OCI-LY1 (cell line): ENCODE measurements around the gene FBXW4.
"Not testable (repeated sequence)": the region's sequence is repeated elsewhere in the genome, so short reads cannot be mapped to it uniquely, and the experiment has no call there.

Experiments
- H2AFZ ChIP-seq: fragments of 200-600 bp; sonication (generic), shearing (Covaris generic); 2 replicates; pipeline ENCODE4 v1.6.0; 2014; ENCODE audit warnings: antibody characterized with exemption, mild to moderate bottlenecking, low read length
- H3F3A ChIP-seq: fragments of 200-600 bp; sonication (generic), shearing (Covaris generic); 2 replicates; pipeline ENCODE4 v1.6.0; 2014; ENCODE audit warnings: mild to moderate bottlenecking, antibody characterized with exemption, low read length, moderate library complexity; ENCODE audit not compliant: insufficient read depth
- H3K27ac ChIP-seq: fragments of 200-600 bp; sonication (generic); 2 replicates; pipeline ENCODE4 v1.5.1; 2014; ENCODE audit warnings: low read length, mixed run types, mild to moderate bottlenecking, low read depth; ENCODE audit not compliant: poor library complexity, severe bottlenecking
- H3K27me3 ChIP-seq: fragments of 200-600 bp; sonication (generic); 2 replicates; pipeline ENCODE4 v1.6.0; 2014; ENCODE audit warnings: antibody characterized with exemption, mild to moderate bottlenecking, low read length, moderate library complexity; ENCODE audit not compliant: insufficient read depth
- H3K36me3 ChIP-seq: fragments of 200-600 bp; sonication (generic); 2 replicates; pipeline ENCODE4 v1.6.1; 2014; ENCODE audit warnings: mild to moderate bottlenecking, antibody characterized with exemption, low read length, moderate library complexity, mixed read lengths; ENCODE audit not compliant: insufficient read depth
- H3K4me1 ChIP-seq: fragments of 200-600 bp; sonication (generic); 2 replicates; pipeline ENCODE4 v1.5.1; 2014; ENCODE audit warnings: mild to moderate bottlenecking, low read length, moderate library complexity; ENCODE audit not compliant: insufficient read depth, severe bottlenecking
- H3K4me2 ChIP-seq: fragments of 200-600 bp; sonication (generic), shearing (Covaris generic); 2 replicates; pipeline ENCODE4 v1.6.1; 2014; ENCODE audit warnings: low read length
- H3K4me3 ChIP-seq: fragments of 200-600 bp; sonication (generic); 2 replicates; pipeline ENCODE4 v1.5.1; 2014; ENCODE audit warnings: low read length, low read depth, mild to moderate bottlenecking, mixed read lengths; ENCODE audit not compliant: poor library complexity, severe bottlenecking
- H3K79me2 ChIP-seq: fragments of 200-600 bp; shearing (Covaris generic); 2 replicates; pipeline ENCODE4 v1.6.1; 2016; ENCODE audit warnings: mixed run types, low read length, mixed read lengths; ENCODE audit not compliant: insufficient read depth
- H3K9ac ChIP-seq: fragments of 200-600 bp; sonication (generic), shearing (Covaris generic); 2 replicates; pipeline ENCODE4 v1.6.1; 2014; ENCODE audit warnings: mild to moderate bottlenecking, low read length, mixed read lengths
- H3K9me2 ChIP-seq: fragments of 200-600 bp; sonication (generic), shearing (Covaris generic); 2 replicates; pipeline ENCODE4 v1.6.1; 2014; ENCODE audit warnings: low read depth, mild to moderate bottlenecking, low read length, mixed read lengths
- H3K9me3 ChIP-seq: fragments of 200-600 bp; shearing (Covaris generic); 2 replicates; pipeline ENCODE4 v1.6.1; 2014; ENCODE audit warnings: low read length, mixed read lengths
- H4K20me1 ChIP-seq: fragments of 200-600 bp; sonication (generic), shearing (Covaris generic); 2 replicates; pipeline ENCODE4 v1.6.0; 2016; ENCODE audit warnings: mild to moderate bottlenecking, low read length; ENCODE audit not compliant: insufficient read depth
- CTCF ChIP-seq: fragments of 200-600 bp; sonication (generic), shearing (Covaris generic); IDR thresholded peaks from 2 replicates; pipeline ENCODE4 v1.5.1; 2017; ENCODE audit warnings: mild to moderate bottlenecking, antibody characterized with exemption, low read length, moderate library complexity, mixed read lengths
- EZH2 ChIP-seq: fragments of 200-600 bp; sonication (generic), shearing (Covaris generic); IDR thresholded peaks from 2 replicates; pipeline ENCODE4 v1.8.0; 2017; ENCODE audit warnings: borderline replicate concordance, mixed run types, mild to moderate bottlenecking, antibody characterized with exemption, low read length, moderate library complexity, mixed read lengths

The FBXW4 gene

GRCh38 chr10:101597091-101597900, 97.7 kb downstream of the FBXW4 start:
- H3K4me3 ChIP-seq, result no peak overlapping the region
- H3K4me2 ChIP-seq, result no peak overlapping the region
- H3K27ac ChIP-seq, result no peak overlapping the region
- H3K79me2 ChIP-seq, result no peaks in the 10 kb centered on the region
- H4K20me1 ChIP-seq, result no peaks in the 10 kb centered on the region
- TF ChIP-seq CTCF (no peak), EZH2 (no peak)
- no peaks in the 10 kb centered on the region for H3K27me3 ChIP-seq
- no peak overlapping the region for H3K9ac ChIP-seq
- H3K9me3 ChIP-seq, result no peaks in the 10 kb centered on the region
- no peaks in the 10 kb centered on the region for H3K36me3 ChIP-seq
- H3K4me1 ChIP-seq, result no peaks in the 10 kb centered on the region
- no peak overlapping the region for H2AFZ ChIP-seq
- H3K9me2 ChIP-seq, result no peaks in the 10 kb centered on the region
- H3F3A ChIP-seq, result no peaks in the 10 kb centered on the region

GRCh38 chr10:101595591-101596433, 99.2 kb downstream of the FBXW4 start:
- no peaks in the 10 kb centered on the region for H3K36me3 ChIP-seq
- H3K4me3 ChIP-seq, result no peak overlapping the region
- no peak overlapping the region for H3K9ac ChIP-seq
- H3K9me3 ChIP-seq, result no peaks in the 10 kb centered on the region
- H3K4me2 ChIP-seq, result no peak overlapping the region
- H3K9me2 ChIP-seq, result no peaks in the 10 kb centered on the region
- no peaks in the 10 kb centered on the region for H3F3A ChIP-seq
- no peaks in the 10 kb centered on the region for H3K4me1 ChIP-seq
- no peaks in the 10 kb centered on the region for H3K27me3 ChIP-seq
- no peaks in the 10 kb centered on the region for H3K79me2 ChIP-seq
- H4K20me1 ChIP-seq, result no peaks in the 10 kb centered on the region
- TF ChIP-seq CTCF, result no peak
- no peak for TF ChIP-seq EZH2
- no peak overlapping the region for H2AFZ ChIP-seq
- no peak overlapping the region for H3K27ac ChIP-seq

GRCh38 chr10:101593331-101593730, 101.6 kb downstream of the FBXW4 start:
- H3K4me1 ChIP-seq, result not testable (repeated sequence)

More at GRCh38 chr10:101593331-101593730, 101.6 kb downstream of the FBXW4 start:
- not testable (repeated sequence) for H3K27me3 ChIP-seq, H2AFZ ChIP-seq, H3K9me2 ChIP-seq, H3K79me2 ChIP-seq, H3K27ac ChIP-seq, H3K9me3 ChIP-seq, H3K4me3 ChIP-seq, H4K20me1 ChIP-seq, H3K4me2 ChIP-seq, H3K36me3 ChIP-seq, H3K9ac ChIP-seq, H3F3A ChIP-seq
